Hypothalamus (tissue), 51 donors: ENCODE results near the gene SDF2.

Experiments
- DNase-seq, 51 donors: peaks; one replicate each; lab custom pipeline; 2025; lab: John Stamatoyannopoulos, UW

The SDF2 gene, protein sequence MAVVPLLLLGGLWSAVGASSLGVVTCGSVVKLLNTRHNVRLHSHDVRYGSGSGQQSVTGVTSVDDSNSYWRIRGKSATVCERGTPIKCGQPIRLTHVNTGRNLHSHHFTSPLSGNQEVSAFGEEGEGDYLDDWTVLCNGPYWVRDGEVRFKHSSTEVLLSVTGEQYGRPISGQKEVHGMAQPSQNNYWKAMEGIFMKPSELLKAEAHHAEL

GRCh38 chr17:28661635-28662526 is at the start of gene SDF2, which contains the start of gene SUPT6H:
Gene SDF2, minus strand, starts transcription at chr17:28661906. Its CDS starts 30 bp downstream, at chr17:28661876.
Gene SUPT6H, plus strand, starts transcription at chr17:28662205. Its CDS starts 11,197 bp downstream, at chr17:28673402.
- peak; percentile 58 to 99 (median 87) for DNase-seq

GRCh38 chr17:28710861-28711722 is 49.4 kb upstream of the SDF2 start:
- peak in 50 of 51 donors; percentile 32 to 96 (median 84) for DNase-seq

DNA sequence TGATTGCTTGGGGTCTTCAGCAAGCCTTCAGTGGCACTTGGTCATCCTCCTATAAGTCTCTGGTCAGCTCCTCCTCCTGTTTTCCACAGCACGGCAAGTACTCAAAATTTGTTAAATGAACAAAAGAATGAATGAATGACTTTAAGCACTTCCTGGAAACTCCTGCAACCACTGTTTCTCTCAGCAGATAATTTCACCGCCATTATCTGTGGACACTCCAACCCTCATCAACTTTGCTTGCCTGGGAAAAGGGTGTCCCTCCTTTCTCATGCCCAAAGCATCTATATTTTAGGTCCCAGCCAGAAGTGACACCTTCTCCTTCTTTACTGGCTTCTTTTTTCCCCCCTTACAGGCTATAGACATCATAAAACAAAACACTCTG is 45.6 kb upstream of the SDF2 start:
- no peak for DNase-seq

DNA sequence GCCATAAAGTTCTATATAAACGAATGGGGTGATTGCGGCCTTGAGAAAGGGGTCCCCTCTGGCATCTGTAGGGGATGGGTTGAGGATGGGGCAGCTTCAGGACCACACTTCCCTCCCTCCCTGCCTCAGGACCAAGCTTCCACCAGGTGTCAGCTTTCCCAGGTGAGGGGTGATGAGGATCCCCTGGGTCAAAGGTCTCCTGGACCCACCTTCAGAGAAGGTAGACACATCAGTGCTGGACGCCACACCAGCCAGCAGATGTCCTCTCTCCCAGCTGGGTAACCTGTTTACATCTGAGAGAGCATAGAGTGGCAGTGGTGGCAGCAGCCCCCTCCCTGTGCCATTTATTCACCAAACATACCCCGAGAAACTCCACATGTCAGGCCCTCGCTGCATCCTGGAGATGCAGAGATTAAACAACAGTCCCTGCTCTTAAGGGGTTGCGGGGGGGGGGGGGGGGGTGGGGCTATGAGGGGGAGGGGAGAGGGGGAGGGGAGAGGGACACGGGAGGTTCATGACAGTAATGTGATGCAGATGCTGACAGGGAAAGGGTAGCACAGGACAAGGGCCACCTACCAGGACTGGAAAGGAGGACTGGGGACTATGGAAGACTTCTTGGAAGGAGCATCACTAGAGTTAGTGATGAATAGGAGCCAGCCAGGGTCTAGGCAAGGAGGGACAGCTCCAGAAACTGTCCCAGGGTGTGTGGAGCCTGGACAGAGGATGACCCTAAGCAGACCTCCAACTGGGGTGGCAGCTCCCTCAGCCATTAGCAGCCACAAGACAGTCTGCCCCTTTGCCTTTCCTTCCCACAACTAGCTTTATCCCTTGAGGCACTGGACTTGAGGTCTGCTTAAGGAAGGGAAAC is 45.0 kb upstream of the SDF2 start:
- no peak for DNase-seq

DNA sequence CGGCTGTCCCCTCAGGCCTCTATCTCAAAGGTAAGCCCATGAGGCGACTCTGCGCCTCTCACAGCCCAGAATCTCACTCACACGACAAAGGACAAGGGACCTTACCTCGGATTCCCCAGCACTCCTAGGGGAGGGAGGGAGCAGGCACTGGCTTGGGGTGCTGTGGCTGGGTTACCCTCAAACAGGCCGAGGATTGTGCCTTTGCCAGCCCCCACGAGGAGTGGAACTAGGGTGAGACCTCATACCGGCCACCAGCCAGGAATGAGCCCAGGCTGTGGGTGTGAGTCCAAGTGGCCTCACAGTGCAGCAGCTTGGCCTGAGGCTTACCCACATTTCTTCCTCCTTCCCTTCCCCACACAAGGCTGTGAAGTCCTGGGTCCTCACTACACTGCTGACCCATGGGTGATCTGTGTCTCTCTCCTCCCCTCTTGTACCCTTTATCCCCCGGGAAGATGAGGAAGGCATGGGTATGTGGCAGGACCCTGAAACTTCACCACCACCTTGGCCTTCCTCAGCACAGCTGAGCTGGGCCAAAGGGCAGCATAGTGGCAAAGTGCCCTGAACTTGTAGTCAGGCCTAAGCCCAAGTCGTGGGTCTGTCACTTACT is 44.1 kb upstream of the SDF2 start:
- no peak for DNase-seq

DNA sequence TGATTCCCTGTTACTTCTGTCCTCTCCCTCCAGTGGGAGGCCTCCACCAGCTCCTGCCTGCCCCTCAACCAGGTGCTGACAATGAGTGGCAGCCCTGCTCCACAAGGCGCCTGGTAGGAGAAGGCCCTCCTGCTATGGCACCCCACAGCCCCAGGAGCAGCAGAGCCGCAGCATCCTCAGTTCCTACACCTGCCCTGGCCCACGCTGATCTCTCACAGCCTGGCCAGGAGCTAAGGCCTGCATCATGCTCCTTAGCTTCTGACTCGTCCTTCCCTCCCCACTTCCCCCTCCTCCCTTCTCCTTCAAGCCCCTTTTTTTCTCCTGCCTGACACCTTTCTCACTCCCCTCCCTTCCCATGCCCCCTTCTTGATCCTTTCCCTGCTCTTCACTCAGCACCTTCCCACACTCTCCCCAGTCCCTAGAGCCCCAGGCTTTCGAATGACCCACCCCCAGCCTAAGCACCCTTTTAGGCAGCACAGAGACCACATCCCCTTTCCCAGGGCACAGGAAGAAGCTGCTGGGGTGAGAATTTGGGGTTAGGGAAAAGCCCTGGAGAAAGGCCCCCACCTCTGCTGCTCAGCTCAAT is 43.5 kb upstream of the SDF2 start:
- DNase-seq = no peak

GRCh38 chr17:28704219-28704858 is 42.6 kb upstream of the SDF2 start:
- no peak for DNase-seq

- DNase-seq = peak in 1 of 51 donors; percentile 5
These were observed 42.0 kb upstream of the SDF2 start for GRCh38 chr17:28703552-28704218.

GRCh38 chr17:28702752-28703150 is 41.0 kb upstream of the SDF2 start:
- peak in 10 of 51 donors; percentile 17 to 64 (median 42) for DNase-seq

GRCh38 chr17:28702026-28702751 is 40.5 kb upstream of the SDF2 start:
- peak in 37 of 51 donors; percentile 22 to 83 (median 53) for DNase-seq

DNA sequence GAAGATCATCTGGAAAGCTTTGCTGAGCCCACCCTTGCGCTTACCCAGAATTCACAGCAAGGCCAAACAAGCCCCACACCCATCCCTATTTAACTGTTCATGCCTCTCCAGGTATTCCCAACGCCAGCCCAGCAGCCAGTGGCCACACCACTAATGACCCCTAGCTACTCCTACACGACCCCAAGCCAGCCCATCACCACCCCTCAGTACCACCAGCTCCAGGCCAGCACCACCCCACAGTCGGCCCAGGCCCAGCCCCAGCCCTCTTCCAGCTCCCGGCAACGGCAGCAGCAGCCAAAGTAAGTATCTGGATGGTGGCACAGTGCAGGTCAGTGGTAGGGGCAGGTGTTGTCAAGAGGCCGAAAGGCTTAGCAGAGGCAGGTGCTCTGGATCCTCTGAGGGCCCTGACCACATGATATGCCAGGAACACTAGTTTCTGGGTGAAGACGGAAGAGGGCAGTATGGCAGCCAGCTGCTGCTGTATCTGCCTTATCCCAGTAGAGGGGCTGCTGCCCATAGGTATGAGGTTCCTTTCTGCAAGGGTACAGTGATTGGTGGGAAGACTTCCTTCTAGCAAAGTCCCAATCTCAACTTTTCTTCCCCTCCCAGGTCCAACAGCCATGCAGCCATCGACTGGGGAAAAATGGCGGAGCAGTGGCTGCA is 39.3 kb upstream of the SDF2 start:
- DNase-seq = no peak

DNA sequence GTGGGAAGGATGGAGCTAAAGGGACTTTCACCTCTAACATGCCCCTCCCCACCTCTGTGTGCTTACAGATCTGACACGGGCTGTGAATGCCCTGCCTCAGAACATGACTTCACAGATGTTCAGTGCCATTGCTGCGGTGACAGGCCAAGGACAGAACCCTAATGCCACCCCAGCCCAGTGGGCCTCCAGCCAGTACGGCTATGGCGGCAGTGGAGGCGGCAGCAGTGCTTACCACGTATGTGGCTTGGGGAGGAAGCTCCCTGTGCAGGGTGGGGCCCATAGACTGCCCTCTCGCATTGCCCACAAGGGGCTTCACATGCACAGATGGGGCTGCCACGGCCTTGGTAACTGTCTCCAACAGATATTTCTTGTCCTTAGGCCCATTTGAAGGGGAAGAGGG is 38.6 kb upstream of the SDF2 start:
- no peak for DNase-seq

DNA sequence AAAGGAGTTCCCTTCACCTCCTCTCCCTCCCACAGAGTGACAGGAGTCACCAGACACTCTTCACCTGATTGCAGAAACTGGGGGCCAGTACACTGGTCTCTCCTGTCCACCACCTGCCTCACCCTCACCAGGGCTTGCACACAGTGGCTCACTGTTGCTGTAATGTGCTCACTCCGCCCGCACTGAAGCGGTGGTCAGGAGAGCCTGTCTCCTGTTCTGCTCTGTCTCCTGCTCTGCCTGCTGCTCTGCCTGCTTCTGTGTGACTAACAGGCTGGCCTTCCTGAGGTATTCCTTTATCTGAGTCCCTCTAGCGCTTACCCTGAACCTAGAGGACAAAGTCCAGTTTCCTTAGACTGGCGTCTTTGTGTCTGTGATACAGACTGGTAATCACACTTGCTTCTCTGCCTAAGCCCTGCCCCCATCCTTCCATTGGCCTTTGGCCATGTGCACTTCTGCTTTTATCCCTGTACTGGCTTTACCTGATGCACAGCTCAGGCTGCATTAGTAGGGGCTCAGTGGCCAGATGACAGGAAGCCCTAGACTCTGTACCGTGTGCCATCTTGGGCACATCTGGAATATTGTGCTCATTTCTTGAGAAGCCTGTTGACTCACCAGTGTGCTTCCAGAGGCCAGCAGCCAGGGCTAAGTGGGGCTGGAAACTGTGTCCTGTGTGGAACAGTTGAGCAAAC is 36.7 kb upstream of the SDF2 start:
- DNase-seq = no peak

- DNase-seq = peak in 15 of 51 donors; percentile 10 to 47 (median 31)
These were observed 32.2 kb upstream of the SDF2 start for GRCh38 chr17:28693869-28694268.

DNA sequence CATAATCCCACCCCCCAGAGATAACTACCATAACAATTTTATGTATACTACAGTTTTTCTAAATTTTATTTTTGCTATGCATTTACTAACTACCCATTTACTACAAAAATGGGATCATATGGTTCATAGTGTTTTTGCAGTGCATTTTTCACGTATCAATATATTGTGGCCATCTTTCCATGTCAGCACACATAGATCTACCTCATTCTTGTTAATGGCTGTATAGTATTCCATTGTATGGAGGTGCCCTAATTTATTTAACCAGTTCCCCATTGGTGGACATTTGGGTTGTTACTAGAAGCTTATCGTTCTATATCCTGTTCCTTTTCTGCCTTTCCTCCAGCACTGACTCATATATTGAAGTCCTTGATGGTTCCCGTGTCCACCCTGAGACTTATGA is 27.3 kb upstream of the SDF2 start:
- no peak for DNase-seq

DNA sequence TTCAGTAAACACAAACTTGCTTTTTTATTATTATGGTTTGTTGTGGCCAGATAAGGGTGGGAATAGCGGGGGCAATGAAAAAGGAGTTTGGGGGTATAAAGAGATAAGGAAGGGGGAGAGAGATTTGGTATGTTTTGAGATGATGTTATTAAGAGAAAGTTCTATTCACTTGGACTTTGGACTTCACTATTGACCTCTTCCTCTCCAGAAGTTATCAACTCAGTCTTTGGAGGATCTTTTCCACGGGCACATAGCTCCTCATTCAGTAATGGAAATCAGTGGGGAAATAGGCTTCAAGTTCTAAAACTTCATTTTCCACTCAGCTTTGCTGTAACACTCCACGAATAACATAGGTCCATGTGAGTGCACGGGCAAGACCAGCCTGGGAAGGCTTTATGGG is 26.8 kb upstream of the SDF2 start:
- no peak for DNase-seq
